ENCODE measurements around the gene DNMT3A.

DNMT3A gene

DNA sequence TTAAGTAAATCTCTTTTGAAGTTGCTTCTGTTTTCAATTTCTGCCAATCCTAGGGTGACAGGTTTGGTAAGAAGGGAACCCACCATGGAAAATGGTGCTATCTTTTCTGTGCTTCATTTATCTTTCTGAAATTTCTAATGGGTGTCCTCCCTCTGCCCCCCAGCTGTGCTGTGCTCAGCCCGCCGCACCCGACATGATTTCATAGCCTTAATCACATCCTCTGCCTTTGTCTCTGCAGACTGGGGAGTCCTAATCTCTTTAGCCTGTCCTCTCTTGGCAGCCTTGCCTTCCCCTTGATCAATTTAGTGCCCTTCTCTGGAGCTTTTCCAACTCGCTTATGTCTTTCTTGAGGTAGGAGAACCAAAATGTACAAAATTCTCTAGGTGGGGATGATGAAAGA, 49.3 kb downstream of the DNMT3A start:
- Histone ChIP-seq H3K9me3 (ENCODE audit: insufficient read depth, low read depth, low read length) (no peaks in the 10 kb centered on the region), H3K27me3 (ENCODE audit: insufficient read depth, low read length) (no peaks in the 10 kb centered on the region), H3K27ac (ENCODE audit: low read depth, low read length) (no peak overlapping the region), H3K9ac (ENCODE audit: low read depth, low read length) (no peak overlapping the region), H3K36me3 (ENCODE audit: insufficient read depth, low read length) (no peaks in the 10 kb centered on the region), H3K4me3 (ENCODE audit: low read length) (no peak overlapping the region), H3K4me1 (ENCODE audit: insufficient read depth, low read length) (peaks cover 7% of the 10 kb centered on the region; the same call in 1 of the 2 replicates)
- WGBS, result 94% methylated on average over 4 of the region's 4 CpGs

DNA sequence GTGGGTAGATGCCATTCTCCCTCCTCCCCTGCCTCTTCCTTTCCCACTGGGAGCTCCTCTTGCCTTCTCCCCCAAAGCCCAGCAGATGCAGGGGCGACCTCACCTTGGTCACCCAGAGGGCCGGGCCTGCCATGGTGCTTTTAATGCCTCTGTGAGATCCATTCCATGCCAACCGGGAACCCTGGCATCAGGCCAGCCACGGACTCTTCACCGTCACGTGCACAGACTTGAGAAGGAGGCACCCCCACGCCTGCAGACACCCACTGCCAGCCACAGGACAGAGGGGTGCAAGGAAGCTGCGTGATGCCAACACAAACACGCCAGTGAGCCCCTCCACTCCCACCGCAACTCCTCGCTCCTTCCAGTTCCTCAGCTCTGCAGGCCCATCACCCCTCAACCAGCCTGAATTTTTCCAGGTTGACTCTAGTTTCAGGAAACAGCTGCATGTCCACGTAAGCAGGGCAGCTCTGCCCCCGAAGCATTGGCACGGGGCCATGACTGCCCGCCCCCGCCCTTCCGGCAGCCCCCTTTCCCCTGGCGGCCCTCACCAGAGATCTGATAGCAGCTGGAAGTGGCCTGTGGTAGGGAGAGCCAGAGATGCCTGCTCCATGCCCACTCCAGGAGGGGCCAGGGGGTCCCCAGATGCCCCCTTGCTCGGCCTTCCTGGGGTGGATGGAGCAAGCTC, 50.8 kb downstream of the DNMT3A start:
- no peaks in the 10 kb centered on the region for H3K9me3 ChIP-seq (ENCODE audit: insufficient read depth, low read depth, low read length)
- no peak overlapping the region for H3K27ac ChIP-seq (ENCODE audit: low read depth, low read length)
- peaks cover 8% of the 10 kb centered on the region for H3K4me1 ChIP-seq (ENCODE audit: insufficient read depth, low read length)
- H3K9ac ChIP-seq (ENCODE audit: low read depth, low read length), result no peak overlapping the region
- no peak overlapping the region for H3K4me3 ChIP-seq (ENCODE audit: low read length)
- H3K27me3 ChIP-seq (ENCODE audit: insufficient read depth, low read length), result no peaks in the 10 kb centered on the region
- no peaks in the 10 kb centered on the region for H3K36me3 ChIP-seq (ENCODE audit: insufficient read depth, low read length)
- 95% methylated on average over 19 of the region's 19 CpGs for WGBS

DNA sequence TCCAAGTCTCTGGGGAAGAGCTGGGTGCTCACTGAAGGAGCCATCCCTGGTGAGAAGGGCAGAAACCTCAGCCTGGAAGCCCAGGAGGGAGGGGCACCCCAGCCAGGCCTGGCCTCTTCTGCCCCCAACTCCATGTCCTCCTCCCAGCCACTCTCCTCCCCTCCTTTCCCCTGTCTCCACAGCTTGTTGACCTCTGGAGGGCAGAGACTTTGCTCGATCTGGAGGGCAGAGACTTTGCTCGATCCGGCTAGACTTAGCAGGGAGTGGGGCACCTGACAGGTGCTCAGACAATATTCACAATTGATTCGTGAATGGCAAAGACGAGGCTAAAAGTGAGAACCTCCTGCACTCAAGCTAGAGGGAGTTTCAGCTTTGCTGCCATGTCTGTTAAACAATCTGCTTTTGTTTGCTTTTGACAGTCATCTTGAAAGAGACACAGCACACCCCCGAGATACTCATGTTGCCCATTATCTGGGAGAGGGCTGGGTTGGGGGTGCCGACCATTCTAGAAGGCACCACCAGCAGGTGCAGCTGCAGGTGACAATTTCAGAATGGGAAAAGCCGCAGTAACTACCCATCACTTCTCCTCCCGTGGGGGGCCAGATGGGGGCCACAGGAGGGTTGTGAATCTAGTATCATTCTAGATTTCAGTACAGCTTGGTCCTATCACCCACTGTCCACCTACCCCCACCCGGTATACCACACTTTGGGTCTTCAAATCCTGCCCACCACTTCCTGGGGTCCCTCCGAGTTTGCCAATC, 54.8 kb downstream of the DNMT3A start:
- 87% methylated on average over 10 of the region's 11 CpGs for WGBS
- H3K9me3 ChIP-seq (ENCODE audit: insufficient read depth, low read depth, low read length), result no peaks in the 10 kb centered on the region
- H3K4me3 ChIP-seq (ENCODE audit: low read length), result no peak overlapping the region
- no peaks in the 10 kb centered on the region for H3K27me3 ChIP-seq (ENCODE audit: insufficient read depth, low read length)
- H3K27ac ChIP-seq (ENCODE audit: low read depth, low read length), result no peak overlapping the region
- H3K9ac ChIP-seq (ENCODE audit: low read depth, low read length), result no peak overlapping the region
- H3K36me3 ChIP-seq (ENCODE audit: insufficient read depth, low read length), result no peaks in the 10 kb centered on the region
- H3K4me1 ChIP-seq (ENCODE audit: insufficient read depth, low read length), result peaks cover 6% of the 10 kb centered on the region

DNA sequence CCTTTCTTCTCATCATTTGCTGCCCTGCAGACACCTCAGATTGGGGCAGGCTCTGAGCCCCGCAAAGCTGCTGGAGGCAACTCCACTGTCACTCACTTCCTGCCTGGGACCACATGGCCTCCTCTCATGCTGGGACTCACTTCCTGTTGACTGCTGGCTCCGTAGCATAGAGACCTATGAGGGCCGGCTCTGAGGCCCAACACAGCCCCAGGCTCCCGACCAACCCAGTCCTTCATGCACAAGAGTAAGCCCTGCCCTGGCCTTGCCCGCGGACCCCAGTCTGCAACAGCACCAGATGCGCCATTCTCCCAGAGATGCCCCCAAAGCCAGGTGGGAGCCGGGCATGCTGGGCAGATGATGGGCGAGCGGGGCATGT, 55.7 kb downstream of the DNMT3A start:
- Histone ChIP-seq H3K9ac (ENCODE audit: low read depth, low read length) (no peak overlapping the region), H3K9me3 (ENCODE audit: insufficient read depth, low read depth, low read length) (no peaks in the 10 kb centered on the region), H3K4me1 (ENCODE audit: insufficient read depth, low read length) (peaks cover 6% of the 10 kb centered on the region), H3K27ac (ENCODE audit: low read depth, low read length) (no peak overlapping the region), H3K27me3 (ENCODE audit: insufficient read depth, low read length) (no peaks in the 10 kb centered on the region), H3K4me3 (ENCODE audit: low read length) (no peak overlapping the region), H3K36me3 (ENCODE audit: insufficient read depth, low read length) (no peaks in the 10 kb centered on the region)
- 72% methylated on average over 10 of the region's 10 CpGs for WGBS

- H3K36me3 ChIP-seq (ENCODE audit: insufficient read depth, low read length), result no peaks in the 10 kb centered on the region
- H3K9ac ChIP-seq (ENCODE audit: low read depth, low read length), result no peak overlapping the region
- H3K9me3 ChIP-seq (ENCODE audit: insufficient read depth, low read depth, low read length), result no peaks in the 10 kb centered on the region
- WGBS, result 87% methylated on average over 11 of the region's 11 CpGs
- H3K4me3 ChIP-seq (ENCODE audit: low read length), result no peak overlapping the region
- H3K4me1 ChIP-seq (ENCODE audit: insufficient read depth, low read length), result peaks cover 10% of the 10 kb centered on the region
- H3K27me3 ChIP-seq (ENCODE audit: insufficient read depth, low read length), result no peaks in the 10 kb centered on the region
- H3K27ac ChIP-seq (ENCODE audit: low read depth, low read length), result no peak overlapping the region
These were observed 56.3 kb downstream of the DNMT3A start for GRCh38 chr2:25285265-25286024.

DNA sequence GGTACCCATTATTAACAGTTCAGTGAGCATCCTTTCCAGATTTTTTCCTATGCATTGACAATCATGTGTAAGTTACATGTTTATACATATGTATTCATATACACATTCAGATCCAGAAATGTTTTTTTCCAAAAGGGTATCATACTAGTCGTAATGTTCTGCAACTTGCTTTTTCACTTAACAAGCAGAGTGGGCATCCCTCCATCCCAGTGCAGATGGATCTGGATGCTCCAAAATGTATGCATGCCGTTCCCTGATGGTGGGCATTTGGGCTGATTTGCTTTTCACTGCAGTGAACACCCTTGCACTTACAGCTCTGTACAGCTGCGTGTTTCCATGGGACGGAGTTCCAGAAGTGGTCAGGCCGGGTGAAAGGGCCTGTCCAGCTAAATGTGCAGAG, 57.0 kb downstream of the DNMT3A start:
- Histone ChIP-seq H3K9me3 (ENCODE audit: insufficient read depth, low read depth, low read length) (no peaks in the 10 kb centered on the region), H3K36me3 (ENCODE audit: insufficient read depth, low read length) (no peaks in the 10 kb centered on the region), H3K27ac (ENCODE audit: low read depth, low read length) (no peak overlapping the region), H3K4me1 (ENCODE audit: insufficient read depth, low read length) (peaks cover 12% of the 10 kb centered on the region), H3K27me3 (ENCODE audit: insufficient read depth, low read length) (no peaks in the 10 kb centered on the region), H3K9ac (ENCODE audit: low read depth, low read length) (no peak overlapping the region), H3K4me3 (ENCODE audit: low read length) (no peak overlapping the region)
- WGBS, result 94% methylated on average over 5 of the region's 5 CpGs

DNA sequence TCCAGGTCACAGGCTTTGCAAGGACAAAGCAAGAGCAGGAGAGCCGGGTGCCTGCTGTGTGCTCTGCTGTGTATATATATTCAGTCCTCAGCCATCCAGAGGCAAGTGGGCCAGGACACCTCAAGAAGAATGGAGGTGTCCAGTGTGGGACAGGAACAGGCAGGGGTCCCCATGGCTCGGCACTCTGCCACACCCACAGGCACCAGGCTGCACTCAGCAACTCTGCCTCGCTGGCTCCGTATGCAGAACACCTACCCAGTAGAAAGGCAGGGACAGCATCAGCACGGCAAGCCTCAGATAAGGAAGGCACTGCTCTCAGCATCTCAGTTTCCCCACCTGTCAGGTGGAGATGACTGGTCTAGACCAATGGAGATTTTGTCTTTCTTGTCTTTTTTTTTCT, 57.8 kb downstream of the DNMT3A start:
- no peaks in the 10 kb centered on the region for H3K27me3 ChIP-seq (ENCODE audit: insufficient read depth, low read length)
- H3K4me3 ChIP-seq (ENCODE audit: low read length), result no peak overlapping the region
- H3K36me3 ChIP-seq (ENCODE audit: insufficient read depth, low read length), result no peaks in the 10 kb centered on the region
- no peaks in the 10 kb centered on the region for H3K9me3 ChIP-seq (ENCODE audit: insufficient read depth, low read depth, low read length)
- 84% methylated on average over 5 of the region's 5 CpGs for WGBS
- peaks cover 12% of the 10 kb centered on the region for H3K4me1 ChIP-seq (ENCODE audit: insufficient read depth, low read length)
- no peak overlapping the region for H3K9ac ChIP-seq (ENCODE audit: low read depth, low read length)
- no peak overlapping the region for H3K27ac ChIP-seq (ENCODE audit: low read depth, low read length)

- H3K27ac ChIP-seq (ENCODE audit: low read depth, low read length), result no peak overlapping the region
- H3K4me1 ChIP-seq (ENCODE audit: insufficient read depth, low read length), result peaks cover 25% of the 10 kb centered on the region
- 94% methylated on average over 8 of the region's 8 CpGs for WGBS
These were observed 59.8 kb downstream of the DNMT3A start for GRCh38 chr2:25281941-25282340.

DNA sequence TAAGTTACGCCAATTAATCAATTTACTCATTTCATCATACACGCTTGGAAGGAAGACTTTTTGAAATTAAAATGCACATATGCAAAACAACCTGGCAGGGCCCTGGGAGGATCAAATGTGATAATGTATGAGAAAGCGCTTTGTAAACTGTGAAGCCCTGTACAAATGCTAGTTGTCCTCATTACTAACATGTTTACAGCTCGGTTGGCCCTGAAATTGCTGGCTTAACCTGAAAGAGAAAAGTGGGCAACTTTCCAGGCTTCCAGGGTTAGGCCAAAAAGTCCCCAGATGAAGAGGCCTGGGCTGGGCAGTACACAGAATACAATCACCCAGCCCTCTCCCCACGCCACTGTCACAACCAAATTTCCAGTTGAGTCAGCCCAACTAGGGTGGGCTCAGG, 60.2 kb downstream of the DNMT3A start:
- Histone ChIP-seq H3K9ac (ENCODE audit: low read depth, low read length) (no peak overlapping the region), H3K36me3 (ENCODE audit: insufficient read depth, low read length) (no peaks in the 10 kb centered on the region), H3K4me1 (ENCODE audit: insufficient read depth, low read length) (peaks cover 29% of the 10 kb centered on the region), H3K27ac (ENCODE audit: low read depth, low read length) (no peak overlapping the region), H3K4me3 (ENCODE audit: low read length) (no peak overlapping the region), H3K27me3 (ENCODE audit: insufficient read depth, low read length) (no peaks in the 10 kb centered on the region), H3K9me3 (ENCODE audit: insufficient read depth, low read depth, low read length) (no peaks in the 10 kb centered on the region)
- 88% methylated on average over 5 of the region's 5 CpGs for WGBS

More at GRCh38 chr2:25281941-25282340, 59.8 kb downstream of the DNMT3A start:
- Histone ChIP-seq H3K27me3 (ENCODE audit: insufficient read depth, low read length) (no peaks in the 10 kb centered on the region), H3K4me3 (ENCODE audit: low read length) (no peak overlapping the region), H3K9me3 (ENCODE audit: insufficient read depth, low read depth, low read length) (no peaks in the 10 kb centered on the region), H3K36me3 (ENCODE audit: insufficient read depth, low read length) (no peaks in the 10 kb centered on the region), H3K9ac (ENCODE audit: low read depth, low read length) (no peak overlapping the region)

GRCh38 chr2:25280051-25280687, 61.6 kb downstream of the DNMT3A start:
- Histone ChIP-seq H3K4me3 (ENCODE audit: low read length) (no peak overlapping the region), H3K27me3 (ENCODE audit: insufficient read depth, low read length) (no peaks in the 10 kb centered on the region), H3K4me1 (ENCODE audit: insufficient read depth, low read length) (peaks cover 22% of the 10 kb centered on the region), H3K9ac (ENCODE audit: low read depth, low read length) (no peak overlapping the region), H3K9me3 (ENCODE audit: insufficient read depth, low read depth, low read length) (no peaks in the 10 kb centered on the region), H3K27ac (ENCODE audit: low read depth, low read length) (no peak overlapping the region), H3K36me3 (ENCODE audit: insufficient read depth, low read length) (no peaks in the 10 kb centered on the region)
- WGBS, result 66% methylated on average over 7 of the region's 10 CpGs

Data from HUES64 (cell line).